ENCODE data around the gene UVRAG.

UVRAG gene

DNA sequence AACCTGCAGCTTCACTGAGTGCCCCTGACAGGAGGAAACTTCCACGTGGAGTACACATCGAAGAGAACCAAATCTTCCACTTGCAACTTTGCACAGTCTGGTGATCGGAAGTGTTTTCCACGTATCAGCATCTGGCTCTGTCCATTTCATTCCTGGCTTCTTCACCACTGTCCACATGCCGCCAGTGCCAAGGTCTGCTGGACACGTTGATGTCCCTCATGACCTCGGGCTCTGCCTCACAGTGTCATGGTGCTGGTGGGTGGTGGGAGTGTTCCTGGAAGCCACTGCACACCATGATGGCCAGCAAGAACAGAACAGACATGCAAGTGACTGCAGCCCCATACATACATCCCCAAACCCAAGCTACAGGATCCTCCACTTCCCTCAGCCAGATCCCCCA lies 342.9 kb downstream of the UVRAG start:
- DNase-seq = no peak

DNA sequence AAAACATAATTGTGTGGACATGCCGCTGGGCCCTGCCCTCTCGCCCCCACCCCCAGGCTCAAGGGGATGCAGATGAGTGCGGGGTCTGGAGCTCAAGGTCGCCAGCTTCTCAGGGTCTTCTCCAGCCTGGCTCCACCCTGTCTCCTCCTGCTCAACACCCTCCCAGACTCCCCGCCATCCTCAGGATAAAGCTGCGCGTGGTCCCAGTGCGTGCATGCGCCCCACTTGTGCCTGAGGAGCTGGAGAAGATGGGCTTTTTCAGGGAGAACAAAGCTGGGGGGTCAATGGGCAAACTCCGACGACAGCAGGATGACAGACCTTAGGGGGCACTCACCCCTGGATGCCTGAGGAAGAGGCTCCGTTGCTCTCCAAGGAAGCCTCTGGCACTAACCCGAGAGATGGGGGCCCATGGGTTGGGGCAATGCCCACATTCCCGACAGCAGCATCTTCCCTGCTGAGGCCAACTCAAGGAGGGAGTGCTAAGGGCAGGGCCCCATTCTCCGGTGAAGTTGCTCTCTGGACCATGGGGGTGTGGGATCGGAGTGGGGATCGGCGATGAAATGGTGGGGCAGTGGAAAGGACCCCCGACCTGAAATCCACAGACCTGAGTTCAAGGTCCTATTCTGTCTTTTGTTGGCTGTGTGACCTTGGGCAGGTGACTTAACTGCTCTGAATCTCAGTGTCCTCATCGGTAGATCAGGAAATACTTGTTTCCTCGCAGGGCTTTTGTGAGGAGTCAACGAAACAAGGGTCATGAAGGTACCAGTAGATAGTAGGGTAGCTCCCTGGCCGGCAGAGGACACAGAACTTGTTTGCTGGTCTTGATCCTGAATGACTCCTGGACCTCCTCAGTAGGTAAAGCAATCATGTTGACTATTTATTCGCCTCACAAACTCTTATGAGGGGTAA lies 343.6 kb downstream of the UVRAG start:
- no peak for DNase-seq

DNA sequence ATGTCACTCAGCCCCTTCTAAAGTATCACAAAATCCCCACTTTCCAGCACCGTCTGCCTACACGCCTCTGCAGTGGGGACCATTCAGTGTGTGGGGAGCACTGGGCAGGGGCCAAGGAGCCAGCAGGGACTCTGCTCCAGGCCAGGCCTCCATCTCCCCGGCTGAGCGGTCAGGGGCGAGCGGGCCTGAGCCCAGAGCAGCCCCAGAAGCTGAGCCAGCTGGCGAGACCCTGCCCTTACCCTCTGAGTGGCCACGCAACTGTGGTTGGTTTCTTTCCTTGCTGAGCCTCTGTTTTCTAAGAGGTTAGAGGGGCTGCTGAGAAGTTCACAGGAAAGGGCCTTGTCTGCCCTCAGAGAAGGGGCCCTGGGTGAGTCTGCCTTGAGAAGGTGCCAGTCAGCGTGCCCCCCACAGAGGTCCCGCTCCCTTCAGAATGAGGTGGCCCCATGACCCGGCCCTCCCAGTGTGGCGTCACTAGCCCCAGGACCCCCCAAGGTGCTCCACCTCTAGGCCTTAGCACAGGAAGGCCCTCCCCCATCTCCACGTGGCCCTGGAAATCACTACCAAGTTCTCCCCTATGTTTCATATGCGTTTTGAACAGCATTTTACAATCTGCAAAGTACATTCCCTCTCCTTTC lies 344.4 kb downstream of the UVRAG start:
- no peak for DNase-seq

DNA sequence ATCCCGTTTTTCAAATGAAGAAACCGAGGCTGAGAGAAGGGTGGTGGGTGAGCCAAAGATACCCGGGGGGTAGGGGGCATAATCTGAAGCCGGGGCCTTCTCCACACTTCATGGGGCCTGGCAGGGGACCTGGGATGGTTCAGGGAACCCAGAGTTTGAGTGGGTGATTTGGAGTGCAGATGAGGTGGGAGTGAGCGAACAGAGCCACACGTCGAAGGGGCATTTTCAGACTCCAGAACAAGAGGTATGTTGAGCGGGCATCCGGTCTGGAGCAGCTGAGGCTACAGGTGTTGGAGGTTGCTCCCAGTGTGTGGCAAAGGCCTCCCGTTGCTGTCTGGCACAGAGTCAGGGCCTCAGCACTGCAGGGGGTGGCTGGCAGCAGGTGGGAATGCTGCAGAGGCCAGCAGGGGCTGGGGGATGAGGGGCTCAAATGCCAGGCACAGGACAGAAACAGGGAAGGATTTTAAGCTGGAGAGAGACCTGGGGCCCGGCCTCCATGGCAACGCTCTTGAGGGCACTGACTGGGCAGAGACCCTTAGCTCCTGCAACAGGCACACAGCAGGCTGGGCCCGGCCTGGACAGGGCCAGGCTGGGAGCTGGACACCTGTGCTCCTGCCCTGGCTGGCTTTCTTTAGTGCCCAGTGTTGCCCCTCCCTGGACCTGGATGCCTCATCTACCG lies 345.1 kb downstream of the UVRAG start:
- no peak for DNase-seq

DNA sequence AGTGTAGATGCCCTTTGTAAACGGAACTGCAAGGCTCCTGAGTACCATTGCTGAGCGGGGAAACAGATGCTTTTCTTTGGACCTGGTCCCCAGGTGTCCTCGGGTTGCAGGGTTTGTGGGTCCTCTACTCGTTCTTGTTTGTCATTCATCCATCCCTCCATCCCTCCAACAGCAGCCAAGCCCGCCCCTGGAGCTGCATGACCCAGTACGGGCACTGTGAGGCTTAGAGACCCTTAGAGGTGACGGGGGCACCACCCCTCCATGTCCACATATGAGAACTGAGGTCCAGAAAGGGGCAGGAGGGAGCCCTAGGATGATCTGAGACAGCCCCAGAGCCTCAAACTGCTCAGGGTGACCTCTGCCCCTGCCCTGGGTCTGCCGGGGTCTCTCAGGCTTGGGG lies 345.8 kb downstream of the UVRAG start:
- no peak for DNase-seq

DNA sequence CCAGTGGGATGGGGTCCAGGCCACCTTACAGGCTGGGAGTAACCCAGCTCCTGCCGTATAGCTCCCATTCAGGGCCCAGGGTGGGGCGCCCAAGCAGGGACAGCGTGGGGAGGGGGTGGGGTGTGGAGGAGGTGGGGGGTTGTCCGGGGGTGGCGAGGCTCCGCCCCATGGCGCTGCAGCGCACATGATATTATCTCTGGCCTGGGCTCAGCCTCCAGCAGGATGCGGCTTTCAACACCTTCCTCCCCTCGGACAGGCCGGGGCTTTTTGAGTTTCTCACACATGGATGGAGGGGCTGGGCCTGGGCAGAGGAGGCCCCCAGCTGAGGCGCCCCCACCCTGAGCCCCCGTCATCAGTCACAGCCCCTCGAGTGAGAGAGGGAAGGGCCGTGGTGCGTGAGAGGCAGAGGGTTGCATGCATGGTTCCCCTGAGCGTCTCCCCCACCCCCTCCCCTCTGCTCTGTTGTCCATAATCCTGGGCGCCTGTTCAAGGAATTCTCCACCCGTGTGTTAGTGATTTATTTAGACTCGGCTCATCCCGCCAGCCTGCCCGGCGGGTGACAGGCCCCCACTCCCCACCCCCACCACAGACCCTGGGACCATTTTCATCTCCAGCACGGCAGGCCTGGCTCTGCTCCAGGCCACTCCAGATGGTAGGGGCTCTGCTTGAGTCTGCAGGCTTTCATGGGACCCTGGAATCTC lies 346.4 kb downstream of the UVRAG start:
- DNase-seq = no peak

DNA sequence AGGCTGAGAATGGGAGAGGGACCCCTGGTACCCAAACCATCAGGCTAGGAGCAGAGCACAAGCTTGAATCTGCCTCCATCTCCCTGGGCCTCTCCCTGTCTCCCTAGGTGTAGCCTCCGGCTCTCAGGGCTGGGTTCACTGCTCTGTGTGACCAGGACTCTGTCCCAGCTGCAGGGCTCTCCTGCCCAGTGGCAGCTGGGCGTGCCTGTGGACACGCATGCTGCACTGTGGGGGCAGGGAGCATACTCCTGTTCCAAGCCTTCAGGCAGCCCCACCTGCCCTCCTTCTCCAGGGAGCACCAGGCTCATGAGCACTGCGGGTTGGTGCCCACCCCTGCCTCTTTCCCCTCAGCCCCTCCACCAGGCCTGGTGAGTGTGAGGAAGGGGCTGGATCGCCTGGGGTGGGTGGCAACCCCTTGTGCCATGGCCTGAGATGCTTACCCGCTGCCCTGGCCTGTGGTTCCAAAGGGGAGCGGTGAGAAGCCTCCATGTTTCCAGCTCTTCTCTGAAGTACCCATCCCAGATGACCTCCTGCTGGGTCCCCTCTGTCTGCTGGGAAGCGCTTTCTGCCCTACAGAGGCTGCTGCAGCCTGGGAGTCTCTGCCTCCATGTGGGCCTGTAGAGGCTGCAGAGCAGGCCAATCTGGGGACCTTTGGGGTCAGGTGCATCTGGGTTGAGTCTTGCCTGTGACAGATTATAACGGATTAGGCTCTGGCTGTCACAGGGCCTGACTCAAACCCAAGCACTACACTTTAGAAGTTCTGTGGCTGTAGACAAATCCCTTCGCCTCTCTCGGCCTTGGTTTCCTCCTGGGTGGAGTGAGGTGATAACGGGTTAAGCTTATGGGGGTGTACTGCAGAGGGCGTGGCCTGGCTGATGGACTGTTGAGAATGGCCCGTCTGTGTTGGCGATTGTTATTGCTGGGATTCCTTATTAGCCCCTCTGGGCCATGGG lies 347.6 kb downstream of the UVRAG start:
- no peak for DNase-seq

DNA sequence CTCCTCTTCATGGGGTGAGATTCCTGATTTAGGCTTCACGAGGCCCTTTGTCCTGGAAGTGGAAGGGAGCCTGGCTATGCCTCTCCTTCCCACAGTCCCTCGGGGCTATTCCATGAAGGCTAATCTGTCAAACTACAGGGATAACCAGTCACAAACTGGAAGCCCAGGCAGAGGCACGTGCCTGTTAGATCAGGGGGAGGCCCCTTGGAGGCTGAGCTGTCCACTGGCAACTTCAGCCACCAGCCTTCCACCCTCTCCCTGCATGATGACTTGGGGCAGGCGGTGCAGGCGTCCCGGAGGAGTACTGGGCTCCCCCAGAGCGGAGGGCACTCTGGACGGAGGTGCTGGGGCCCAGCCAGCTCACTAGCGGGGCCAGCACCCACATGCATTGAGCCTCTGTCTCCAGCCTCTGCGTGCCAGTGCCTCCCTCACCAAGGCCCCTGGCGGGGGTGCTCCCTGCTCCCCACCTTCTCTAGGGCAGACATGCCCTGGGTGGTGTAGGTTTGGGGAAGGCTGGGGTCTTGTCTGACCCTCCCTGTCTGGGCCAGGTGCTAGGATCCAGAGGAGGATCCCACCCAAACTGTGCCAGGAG lies 348.4 kb downstream of the UVRAG start:
- DNase-seq = no peak

DNA sequence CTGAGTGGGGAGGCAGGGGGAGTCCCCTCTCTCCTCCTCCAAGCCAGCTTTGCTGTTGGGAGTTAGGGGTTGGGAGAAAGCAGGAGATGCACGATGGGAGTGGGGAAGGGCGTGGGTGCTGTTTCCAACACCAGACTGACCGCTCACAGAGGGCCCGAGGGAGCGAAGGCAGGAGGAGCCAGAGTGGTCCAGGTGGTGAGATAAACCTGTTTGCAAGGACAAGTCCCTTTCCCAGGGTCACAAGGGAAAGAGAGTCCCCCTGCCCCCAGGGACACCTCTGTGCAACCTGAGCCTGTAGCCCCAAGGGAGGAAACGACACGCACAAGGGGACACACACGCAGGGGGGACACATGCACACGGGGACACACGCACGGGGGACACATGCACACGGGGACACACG lies 349.1 kb downstream of the UVRAG start:
- DNase-seq = no peak

DNA sequence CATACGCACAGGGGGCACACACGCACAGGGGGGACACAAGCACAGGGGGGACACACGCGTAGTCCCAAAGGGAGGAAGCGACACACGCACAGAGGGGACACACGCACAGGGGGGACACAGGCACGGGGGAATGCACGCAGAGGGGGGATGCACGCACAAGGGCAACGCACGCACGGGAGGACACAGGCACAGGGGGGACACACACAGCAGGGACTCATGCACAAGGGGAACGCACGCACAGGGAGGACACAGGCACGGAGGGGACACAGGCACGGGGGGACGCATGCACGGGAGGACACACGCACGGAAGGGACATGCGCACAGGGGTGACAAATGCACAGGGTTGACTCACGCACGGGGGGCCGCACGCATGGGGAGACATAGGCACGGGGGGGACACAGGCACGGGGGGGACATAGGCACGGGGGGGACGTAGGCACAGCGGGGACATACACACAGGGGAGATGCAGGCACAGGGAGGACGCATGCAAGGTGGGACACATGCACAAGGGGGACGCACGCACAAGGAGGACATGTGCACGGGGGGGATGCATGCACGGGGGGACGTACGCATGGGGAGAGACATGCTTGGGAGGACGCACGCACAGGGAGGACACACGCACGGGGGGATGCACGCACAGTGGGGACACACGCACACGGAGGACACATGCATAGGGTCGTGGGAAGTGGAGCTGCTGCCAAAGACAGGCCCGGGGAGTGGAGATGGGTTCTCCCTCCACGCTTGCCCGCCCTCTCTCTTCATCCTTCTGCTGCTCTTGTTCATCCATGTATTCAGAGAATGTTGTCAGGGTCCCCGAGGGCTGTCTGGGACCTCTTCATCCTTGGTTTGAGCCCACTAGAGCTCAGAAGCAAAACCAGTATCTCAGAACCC lies 350.1 kb downstream of the UVRAG start:
- DNase-seq = no peak

DNA sequence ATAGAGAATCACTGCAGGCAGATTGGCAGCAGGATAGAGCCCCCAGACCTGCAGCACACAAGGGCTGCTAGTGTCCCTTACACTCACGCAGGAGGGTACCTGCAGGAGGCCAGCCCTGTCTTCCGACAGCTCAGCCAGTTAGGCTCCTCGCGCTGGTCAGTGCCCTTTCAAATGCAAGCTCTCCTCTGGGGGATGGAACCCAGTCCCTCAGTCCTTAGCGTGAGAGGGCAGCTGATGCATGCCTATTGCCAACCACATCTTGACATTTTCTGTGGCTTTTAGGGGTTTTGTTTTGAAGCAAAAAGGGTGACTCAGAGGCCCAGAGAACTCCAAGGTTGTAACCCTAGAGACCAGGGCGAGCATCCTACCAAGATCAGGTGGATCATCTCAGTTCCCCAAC lies 351.3 kb downstream of the UVRAG start:
- no peak for DNase-seq

DNA sequence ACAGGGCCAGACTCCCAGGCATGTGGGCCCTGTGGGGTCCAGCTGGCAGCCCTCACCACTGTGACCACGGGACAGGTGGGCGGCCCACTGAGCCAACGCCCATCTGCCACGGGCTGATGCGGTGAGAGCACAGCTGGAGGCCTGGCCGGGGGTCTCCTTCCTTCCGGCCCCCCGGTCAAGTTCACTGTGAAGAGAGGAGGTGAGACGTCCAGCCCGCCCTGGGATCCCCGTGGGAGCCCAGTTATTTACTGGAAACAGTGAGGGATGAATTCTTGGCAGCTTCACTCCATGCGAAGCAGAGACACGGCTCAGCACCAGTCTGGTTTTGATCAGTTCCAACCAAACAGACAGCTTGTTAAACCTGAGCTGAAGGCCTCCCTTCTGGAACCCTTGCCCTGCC lies 352.6 kb downstream of the UVRAG start:
- no peak for DNase-seq

DNA sequence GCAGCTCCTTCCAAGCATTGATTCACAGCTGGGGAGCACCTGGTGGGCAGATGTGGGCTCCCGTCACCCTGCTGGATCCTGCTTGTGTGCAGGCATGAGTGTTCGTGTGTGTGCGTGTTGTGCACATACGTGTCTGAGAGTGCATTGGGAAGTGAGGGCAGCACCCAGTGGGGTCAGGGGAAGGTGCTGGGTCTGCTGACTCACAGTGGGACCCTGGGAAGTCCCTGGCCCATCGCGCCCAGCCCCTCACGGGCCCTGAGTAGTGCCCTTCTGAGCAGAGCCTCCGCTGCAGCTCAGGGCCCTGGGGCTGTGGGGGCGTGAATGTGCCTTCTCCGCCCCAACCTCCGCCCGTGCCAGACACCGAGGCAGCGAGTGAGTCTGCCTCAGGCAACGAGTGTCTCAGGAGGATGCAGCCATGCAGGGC lies 354.5 kb downstream of the UVRAG start:
- DNase-seq = no peak

DNA sequence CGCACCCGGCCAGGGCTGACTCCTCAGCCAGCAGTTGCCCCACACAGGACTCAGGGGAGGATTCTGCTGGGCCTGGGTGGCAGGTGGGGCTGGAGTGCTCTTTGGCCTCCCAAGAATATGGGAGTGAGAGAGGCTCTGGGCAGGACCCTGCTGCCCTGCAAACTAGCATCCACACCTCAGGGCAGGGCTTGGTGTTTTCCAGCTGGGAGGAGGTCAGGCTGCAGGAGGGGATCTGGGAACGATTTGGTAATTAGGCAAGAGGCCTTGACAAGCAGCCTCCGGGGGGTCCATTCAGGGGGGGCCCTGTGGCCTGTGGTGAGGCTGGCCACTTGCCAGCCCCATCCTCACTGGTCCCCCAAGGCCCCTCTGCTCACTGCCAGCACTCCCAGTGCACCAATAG lies 355.5 kb downstream of the UVRAG start:
- no peak for DNase-seq

DNA sequence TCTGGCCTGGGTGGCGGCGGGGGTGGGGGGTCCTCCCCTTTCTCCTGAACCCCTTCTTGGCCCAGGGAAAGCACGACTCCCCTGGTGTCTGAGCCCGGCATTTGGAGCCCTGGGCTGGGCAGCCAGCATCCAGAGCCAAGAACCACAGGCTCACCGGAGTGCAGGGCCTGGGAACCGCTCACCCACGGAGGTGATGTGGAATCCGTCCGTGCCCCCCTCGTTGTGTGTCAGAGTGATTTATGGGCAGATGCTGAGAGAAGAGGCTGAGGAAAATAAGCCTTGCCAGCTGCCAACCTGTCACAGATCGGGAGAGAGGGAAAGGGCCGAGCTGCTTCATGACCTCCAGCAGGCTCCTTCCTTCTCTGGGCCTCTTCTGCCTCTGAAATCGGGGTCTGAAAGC lies 357.6 kb downstream of the UVRAG start:
- DNase-seq = no peak

DNA sequence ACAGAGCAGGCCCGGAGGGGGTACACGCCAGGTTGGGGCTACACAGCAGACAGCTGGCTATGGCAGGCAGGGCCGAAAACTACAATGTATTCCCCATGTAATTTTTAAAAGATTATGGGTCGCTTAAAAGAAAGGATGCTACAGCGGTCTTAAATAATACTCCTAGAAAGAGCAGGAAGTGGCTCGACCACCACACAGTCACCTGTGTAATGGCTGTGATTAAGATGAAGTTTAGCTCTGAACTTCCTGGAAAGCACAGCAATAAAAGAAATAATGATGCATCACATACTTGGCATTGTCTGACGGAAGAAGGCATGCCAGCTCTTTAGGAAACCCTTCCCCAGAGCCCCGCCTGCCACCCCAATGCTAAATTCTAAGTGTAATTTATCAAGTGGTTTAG lies 358.7 kb downstream of the UVRAG start:
- no peak for DNase-seq

DNA sequence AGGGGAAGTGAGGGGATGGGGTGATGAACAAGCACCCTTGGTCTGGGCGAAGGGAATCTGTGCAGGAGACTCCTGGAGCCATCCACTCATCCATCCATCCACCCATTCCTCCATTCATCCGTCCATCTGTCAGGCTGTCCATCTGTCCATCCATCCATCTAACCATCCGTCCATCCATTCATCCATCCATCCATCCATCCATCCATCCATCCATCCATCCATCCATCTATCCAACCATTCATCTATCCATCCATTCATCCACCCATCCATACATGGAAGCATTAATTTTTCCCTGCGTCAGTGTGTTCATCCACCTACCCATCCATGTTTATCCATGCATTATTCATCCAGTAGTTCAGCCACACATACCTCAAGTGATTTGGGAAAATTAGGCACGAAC lies 359.3 kb downstream of the UVRAG start:
- no peak for DNase-seq

DNA sequence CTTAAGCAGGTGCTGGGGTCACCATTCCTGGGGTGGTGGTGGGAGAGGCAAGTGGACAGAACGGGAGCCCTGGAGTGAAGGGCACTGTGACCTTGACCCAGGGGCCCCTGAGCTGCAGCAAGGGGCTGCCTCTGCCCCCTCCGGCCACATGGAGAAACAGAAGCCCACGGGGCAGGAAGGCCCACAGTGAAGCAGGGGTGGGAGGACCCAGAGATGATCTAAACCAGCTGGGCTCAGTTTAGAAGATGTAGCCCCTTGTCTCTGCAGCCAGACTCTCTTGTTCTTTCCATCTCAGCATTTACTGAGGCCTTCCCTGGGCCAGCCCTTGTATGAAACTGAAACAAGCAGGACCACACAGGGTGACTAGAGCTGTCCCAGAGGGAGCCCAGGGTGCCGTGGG lies 360.8 kb downstream of the UVRAG start:
- no peak for DNase-seq

DNA sequence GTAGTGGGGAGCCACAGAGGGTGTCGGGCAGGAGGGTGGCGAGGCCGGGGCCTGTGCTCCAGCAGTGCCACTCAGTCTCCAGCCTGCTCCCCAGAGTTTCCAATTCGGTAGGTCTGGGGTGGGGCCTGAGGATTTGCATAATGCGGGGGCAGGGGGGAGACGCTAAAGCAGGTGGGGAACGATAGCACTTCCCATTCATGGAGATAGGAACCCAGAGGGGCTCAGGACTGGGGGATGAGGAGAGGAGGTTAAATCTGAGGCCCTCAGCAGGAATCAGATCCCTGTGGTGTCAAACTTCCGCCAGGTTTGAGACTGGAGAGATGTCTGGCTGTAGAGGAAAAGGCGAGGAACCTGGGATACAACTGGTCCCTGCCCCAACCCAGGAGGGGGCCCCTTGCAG lies 361.5 kb downstream of the UVRAG start:
- DNase-seq = no peak

DNA sequence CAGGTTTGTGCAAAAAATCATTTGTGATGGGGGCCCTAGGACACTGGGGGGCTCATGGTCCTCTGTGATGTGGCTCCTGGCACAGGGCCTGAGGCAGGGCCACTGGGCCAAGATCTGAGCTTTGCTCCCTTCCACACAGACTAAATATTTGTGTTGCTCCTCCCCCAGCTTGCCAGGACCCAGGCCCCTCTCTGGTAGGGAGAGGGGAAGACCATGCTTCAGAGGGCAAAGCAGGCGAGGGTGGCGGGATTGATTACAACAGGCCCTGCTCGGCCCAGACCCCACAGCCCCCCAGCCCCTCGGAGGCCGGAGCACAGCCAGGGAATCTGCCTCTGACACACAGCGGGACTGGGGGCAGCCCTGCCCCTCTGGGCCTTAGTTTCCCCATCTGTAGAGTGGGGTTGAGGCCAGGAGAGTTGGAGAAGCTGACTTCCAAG lies 362.3 kb downstream of the UVRAG start:
- DNase-seq = no peak

DNA sequence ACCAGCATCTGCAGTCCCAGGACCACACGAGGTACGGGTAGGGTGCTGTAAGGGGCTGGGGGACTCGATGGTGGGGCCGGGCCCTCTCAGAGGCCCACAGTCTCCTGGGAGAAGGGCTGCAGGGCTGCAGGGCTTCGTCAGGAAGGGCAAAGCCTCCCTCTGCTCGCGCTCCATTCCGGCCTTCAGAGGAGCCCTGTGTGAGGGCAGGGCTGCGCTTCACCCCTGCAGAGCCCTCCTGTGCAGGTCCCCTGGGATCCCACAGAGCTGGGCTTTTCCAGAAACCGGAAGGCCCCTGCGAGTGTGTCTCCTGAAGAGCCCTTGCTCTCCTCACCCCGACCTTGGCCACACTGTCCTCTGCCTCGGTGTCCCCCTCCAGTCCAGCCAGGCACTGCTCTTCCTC lies 364.1 kb downstream of the UVRAG start:
- DNase-seq = no peak
